ENCODE results near the gene ZNF334.

DNA sequence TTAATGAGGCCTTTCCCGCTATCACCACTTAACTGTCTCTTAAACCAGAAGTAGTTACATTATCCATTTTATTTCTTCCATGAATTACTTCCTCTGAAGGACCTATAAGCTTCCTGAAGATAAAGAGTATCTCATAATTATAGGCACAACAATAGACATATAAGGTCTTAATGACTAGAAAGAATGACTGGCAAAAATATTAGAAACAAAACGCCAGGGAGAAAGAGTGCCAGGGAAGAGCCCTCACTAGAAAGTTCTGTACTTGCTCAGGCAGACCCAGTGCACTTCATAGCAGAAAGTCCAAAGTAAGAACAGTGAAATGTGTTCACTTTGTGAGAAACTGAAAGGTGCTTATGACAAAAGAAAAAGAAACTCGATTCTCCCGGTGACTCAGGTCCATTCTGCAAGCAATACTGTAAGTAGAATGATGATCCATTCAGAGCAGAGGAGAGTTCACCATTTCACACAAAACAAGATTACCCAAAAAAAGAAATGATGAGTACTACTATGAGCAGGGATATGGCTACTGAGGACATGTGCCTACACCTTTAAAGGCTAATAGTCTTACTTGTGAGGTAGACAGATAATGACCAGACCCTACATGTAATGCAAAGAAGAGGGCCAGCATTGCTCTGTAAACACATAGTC, 5.5 kb downstream of the ZNF334 start:
- TF ChIP-seq CTCF (conservative IDR thresholded peaks at IDR 0.05; ENCODE audit: low read depth, low read length), result no peak
- no peak for TF ChIP-seq CEBPB (IDR thresholded peaks at IDR 0.05; ENCODE audit: low read depth, low read length)
- no peak for TF ChIP-seq MXI1 (IDR thresholded peaks at IDR 0.05; ENCODE audit: borderline replicate concordance, low read depth, low read length)
- no peak for TF ChIP-seq POLR2A (IDR thresholded peaks at IDR 0.05; ENCODE audit: low read depth, low read length)
- TF ChIP-seq FOS (IDR thresholded peaks at IDR 0.05; ENCODE audit: low read depth, low read length), result no peak
- no peak for TF ChIP-seq RFX5 (IDR thresholded peaks at IDR 0.05; ENCODE audit: low read depth, low read length)
- no peak for TF ChIP-seq RAD21 (IDR thresholded peaks at IDR 0.05; ENCODE audit: low read length)
- no peak for TF ChIP-seq BHLHE40 (IDR thresholded peaks at IDR 0.05; ENCODE audit: low read depth, low read length)
- TF ChIP-seq, protein P1, sequence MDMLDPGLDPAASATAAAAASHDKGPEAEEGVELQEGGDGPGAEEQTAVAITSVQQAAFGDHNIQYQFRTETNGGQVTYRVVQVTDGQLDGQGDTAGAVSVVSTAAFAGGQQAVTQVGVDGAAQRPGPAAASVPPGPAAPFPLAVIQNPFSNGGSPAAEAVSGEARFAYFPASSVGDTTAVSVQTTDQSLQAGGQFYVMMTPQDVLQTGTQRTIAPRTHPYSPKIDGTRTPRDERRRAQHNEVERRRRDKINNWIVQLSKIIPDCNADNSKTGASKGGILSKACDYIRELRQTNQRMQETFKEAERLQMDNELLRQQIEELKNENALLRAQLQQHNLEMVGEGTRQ (IDR thresholded peaks at IDR 0.05; ENCODE audit: low read depth, low read length), result no peak
- TF ChIP-seq MAZ (IDR thresholded peaks at IDR 0.05; ENCODE audit: borderline replicate concordance, low read depth, low read length), result no peak
- no peak for TF ChIP-seq SMC3 (IDR thresholded peaks at IDR 0.05; ENCODE audit: low read depth, low read length)
- TF ChIP-seq RCOR1 (IDR thresholded peaks at IDR 0.05; ENCODE audit: insufficient replicate concordance, low read length), result no peak
- TF ChIP-seq ELK1 (IDR thresholded peaks at IDR 0.05; ENCODE audit: borderline replicate concordance, low read depth, low read length), result no peak
- no peak for TF ChIP-seq NFE2L2 (IDR thresholded peaks at IDR 0.05; ENCODE audit: low read depth, low read length)
